ENCODE data around the gene USP21. TPM values are rescaled to one million over a fixed set of nuclear protein-coding genes. Genes with fewer than 3 reads are reported as not detected.
"Not testable (repeated sequence)": the region's sequence is repeated elsewhere in the genome, so short reads cannot be mapped to it uniquely, and the experiment has no call there.

Gene USP21
- total RNA-seq, 3 donors from 2014 or later = 20.1 to 35.4 (median 29.5) TPM

DNA sequence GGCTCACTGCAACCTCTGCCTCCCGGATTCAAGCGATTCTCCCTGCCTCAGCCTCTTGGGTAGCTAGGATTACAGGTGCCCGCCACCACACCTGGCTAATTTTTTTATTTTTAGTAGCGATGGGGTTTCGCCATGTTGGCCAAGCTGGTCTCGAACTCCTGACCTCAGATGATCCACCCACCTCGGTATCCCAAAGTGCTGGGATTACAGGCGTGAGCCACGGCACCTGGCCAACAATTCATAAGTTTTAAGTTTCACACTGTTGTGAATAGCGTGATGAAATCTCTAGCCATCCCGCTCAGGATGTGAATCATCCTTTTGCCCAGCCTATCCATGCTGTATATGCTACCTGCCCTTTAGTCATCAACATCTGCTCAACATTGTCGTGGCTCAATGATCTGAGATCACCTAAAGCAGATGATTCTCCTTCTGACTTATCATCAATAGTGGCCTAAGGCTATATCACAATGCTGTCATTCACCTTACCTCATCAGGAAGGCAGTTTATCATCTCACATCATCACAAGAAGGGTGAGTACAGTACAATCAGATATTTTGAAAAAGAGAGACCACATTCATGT is 44.1 kb upstream of the USP21 start:
- DNase-seq (no peak), ATAC-seq (no peak)
- H3K9me3 ChIP-seq = no peaks in the 10 kb centered on the region
- TF ChIP-seq, protein P1, sequence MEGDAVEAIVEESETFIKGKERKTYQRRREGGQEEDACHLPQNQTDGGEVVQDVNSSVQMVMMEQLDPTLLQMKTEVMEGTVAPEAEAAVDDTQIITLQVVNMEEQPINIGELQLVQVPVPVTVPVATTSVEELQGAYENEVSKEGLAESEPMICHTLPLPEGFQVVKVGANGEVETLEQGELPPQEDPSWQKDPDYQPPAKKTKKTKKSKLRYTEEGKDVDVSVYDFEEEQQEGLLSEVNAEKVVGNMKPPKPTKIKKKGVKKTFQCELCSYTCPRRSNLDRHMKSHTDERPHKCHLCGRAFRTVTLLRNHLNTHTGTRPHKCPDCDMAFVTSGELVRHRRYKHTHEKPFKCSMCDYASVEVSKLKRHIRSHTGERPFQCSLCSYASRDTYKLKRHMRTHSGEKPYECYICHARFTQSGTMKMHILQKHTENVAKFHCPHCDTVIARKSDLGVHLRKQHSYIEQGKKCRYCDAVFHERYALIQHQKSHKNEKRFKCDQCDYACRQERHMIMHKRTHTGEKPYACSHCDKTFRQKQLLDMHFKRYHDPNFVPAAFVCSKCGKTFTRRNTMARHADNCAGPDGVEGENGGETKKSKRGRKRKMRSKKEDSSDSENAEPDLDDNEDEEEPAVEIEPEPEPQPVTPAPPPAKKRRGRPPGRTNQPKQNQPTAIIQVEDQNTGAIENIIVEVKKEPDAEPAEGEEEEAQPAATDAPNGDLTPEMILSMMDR (IDR thresholded peaks at IDR 0.05) = no peak
- intact Hi-C loops (cut with DNase I, micrococcal nuclease) = no loop called here
- peaks cover 35% of the 10 kb centered on the region for H3K4me1 ChIP-seq (ENCODE audit: low read depth)
- no peaks in the 10 kb centered on the region for H3K36me3 ChIP-seq (ENCODE audit: low read depth)
- no peak overlapping the region for H3K4me3 ChIP-seq

DNA sequence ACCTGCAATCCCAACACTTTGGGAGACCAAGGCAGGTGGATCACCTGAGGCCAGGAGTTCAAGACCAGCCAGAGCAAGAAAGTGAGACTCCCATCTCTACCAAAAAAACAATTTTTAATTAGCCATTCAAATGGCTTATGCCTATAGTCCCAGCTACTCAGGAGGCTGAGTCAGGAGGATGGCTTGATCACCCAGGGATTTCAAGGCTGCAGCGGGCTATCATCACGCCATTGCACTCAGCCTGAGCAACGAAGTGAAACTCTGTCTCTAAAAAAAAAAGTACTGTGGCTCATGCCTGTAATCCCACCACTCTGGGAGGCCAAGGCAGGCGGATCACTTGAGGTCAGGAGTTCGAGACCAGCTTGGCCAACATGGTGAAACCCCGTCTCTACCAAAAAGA is 43.3 kb upstream of the USP21 start:
- H3K9me3 ChIP-seq; intact Hi-C loops (cut with DNase I, micrococcal nuclease); ATAC-seq; DNase-seq; H3K36me3 ChIP-seq (ENCODE audit: low read depth); H3K4me3 ChIP-seq: not testable (repeated sequence)
- H3K4me1 ChIP-seq (ENCODE audit: low read depth) = peaks cover 35% of the 10 kb centered on the region

DNA sequence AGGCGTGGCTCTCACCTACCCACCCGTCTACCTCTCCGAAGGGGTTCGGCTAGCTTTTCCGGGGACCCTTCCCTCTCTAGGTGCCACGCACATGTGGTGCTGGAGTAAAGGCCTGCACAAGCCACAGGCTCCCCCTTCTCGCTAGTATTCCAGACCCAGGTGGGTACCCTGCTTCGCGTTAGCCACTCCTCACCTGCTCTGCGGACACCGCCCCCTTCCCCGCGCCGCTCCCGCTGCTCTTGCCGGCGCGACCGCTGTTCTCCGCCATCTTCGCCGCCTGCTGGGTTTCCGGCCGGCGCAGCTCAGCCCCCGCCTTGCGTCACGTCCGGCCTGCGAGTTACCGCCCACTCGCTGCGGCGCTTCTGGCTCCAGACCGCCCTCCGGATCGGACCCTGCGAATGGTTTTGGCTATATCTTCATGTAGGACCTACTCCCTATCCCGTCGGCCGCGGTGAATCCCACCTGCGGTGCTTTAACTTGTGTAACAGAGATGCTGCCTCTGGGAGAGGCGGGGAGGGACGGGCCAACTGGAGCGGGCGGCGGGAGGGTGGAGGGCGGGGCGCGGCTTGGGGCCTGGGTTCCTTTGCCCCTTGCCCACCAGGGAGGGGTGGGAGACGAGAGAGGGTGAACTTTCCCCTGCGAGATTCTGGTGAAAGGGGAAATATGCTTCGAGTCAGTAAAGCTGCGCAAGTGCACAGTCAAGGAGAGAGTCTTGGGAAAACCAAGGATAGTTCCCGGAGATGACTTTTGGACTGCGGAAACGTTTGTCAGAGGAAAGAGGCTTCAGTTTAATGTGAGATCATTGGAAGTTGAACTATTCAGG is 41.3 kb upstream of the USP21 start, which contains the start of the genes NIT1 and PFDN2:
Gene NIT1, plus strand, starts transcription at position 347 of the 823 bp plus-strand sequence. Its CDS starts 72 bp downstream, at position 419.
Gene PFDN2, minus strand, starts transcription at position 279 of the 823 bp plus-strand sequence. Its CDS starts 11 bp downstream, at position 268.
- TF ChIP-seq, protein P1 (IDR thresholded peaks at IDR 0.05) = no peak
- ATAC-seq = peak; percentile 93
- H3K4me3 ChIP-seq = peak within 1 kb of the TSS; percentile 94
- H3K4me1 ChIP-seq (ENCODE audit: low read depth) = peaks cover 35% of the 10 kb centered on the region
- intact Hi-C loops (cut with DNase I, micrococcal nuclease) = no loop called here
- DNase-seq = peak; percentile 87 to 93 (median 92)
- H3K36me3 ChIP-seq (ENCODE audit: low read depth) = peaks cover 9% of the 10 kb centered on the region
- no peaks in the 10 kb centered on the region for H3K9me3 ChIP-seq

DNA sequence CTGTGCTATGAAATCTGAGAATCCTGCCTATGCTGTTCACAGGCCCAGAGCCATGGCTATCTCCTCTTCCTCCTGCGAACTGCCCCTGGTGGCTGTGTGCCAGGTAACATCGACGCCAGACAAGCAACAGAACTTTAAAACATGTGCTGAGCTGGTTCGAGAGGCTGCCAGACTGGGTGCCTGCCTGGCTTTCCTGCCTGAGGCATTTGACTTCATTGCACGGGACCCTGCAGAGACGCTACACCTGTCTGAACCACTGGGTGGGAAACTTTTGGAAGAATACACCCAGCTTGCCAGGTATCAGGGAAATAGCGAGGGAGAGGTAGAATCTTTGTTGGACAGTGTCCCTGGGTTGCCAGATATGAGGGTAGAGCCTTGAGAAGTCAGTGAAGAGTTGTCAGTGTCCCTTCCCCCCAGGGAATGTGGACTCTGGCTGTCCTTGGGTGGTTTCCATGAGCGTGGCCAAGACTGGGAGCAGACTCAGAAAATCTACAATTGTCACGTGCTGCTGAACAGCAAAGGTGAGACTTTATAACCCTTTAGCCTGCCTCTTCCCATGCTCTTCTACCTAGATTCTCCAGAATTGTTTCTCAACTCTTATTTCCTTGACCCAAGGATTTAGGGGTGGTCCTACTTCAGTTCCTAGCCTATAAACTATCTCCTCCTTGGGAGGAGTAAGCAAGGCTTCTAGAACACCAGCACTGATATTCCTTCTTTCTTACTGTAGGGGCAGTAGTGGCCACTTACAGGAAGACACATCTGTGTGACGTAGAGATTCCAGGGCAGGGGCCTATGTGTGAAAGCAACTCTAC is 40.0 kb upstream of the USP21 start:
- H3K9me3 ChIP-seq = no peaks in the 10 kb centered on the region
- H3K4me3 ChIP-seq = no peak overlapping the region
- TF ChIP-seq, protein P1 (IDR thresholded peaks at IDR 0.05) = no peak
- peaks cover 35% of the 10 kb centered on the region for H3K4me1 ChIP-seq (ENCODE audit: low read depth)
- DNase-seq (peak; percentile 47 to 65 (median 60)), ATAC-seq (peak; percentile 59)
- peaks cover 11% of the 10 kb centered on the region for H3K36me3 ChIP-seq (ENCODE audit: low read depth)
- intact Hi-C loops (cut with DNase I, micrococcal nuclease) = no loop called here

DNA sequence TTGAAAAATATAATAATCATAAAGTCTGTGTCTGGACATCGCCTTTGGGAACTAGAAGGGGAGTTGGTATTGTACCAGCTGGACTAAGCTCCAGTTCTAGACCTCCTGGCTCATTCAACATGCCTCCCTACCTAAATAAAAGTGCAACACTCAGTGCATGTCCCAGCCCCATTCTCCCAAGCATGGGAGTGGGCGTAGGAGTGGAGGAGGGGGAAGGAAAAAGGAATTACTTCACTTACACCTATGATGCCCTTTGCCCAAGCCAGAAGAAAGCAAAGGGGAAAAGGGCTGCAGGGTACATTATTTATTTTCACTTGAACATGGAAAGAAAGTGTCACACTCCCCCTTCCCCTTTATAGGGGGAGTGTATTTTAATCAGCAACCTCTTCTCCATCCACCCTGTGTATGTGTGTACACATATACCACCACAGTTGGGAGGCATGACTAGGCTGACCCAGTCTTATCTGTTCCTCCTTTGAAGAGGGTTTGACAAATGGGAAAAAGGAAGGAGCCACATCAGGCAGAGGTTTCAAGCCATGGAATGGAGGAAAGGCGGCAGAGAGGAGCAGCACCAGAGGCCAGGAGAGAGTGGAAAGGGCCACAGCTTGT is 38.2 kb upstream of the USP21 start:
- no peak for ATAC-seq
- H3K9me3 ChIP-seq = no peaks in the 10 kb centered on the region
- intact Hi-C loops (cut with DNase I, micrococcal nuclease) = no loop called here
- peaks cover 30% of the 10 kb centered on the region for H3K4me1 ChIP-seq (ENCODE audit: low read depth)
- DNase-seq = no peak
- H3K4me3 ChIP-seq = no peak overlapping the region
- TF ChIP-seq, protein P1 (IDR thresholded peaks at IDR 0.05) = no peak
- peaks cover 11% of the 10 kb centered on the region for H3K36me3 ChIP-seq (ENCODE audit: low read depth)

All from mucosa of descending colon (tissue), 3 donors.